SIG-M5 (cell line): ENCODE results near the gene NAGA.
A peak's percentile ranks its signal among the peaks of the same experiment; 100 is the strongest.
"Not testable (repeated sequence)": the region's sequence is repeated elsewhere in the genome, so short reads cannot be mapped to it uniquely, and the experiment has no call there.

Source experiments
- DNase-seq: peaks from one replicate; lab custom pipeline; 2025; lab: John Stamatoyannopoulos, UW

The NAGA gene

DNA sequence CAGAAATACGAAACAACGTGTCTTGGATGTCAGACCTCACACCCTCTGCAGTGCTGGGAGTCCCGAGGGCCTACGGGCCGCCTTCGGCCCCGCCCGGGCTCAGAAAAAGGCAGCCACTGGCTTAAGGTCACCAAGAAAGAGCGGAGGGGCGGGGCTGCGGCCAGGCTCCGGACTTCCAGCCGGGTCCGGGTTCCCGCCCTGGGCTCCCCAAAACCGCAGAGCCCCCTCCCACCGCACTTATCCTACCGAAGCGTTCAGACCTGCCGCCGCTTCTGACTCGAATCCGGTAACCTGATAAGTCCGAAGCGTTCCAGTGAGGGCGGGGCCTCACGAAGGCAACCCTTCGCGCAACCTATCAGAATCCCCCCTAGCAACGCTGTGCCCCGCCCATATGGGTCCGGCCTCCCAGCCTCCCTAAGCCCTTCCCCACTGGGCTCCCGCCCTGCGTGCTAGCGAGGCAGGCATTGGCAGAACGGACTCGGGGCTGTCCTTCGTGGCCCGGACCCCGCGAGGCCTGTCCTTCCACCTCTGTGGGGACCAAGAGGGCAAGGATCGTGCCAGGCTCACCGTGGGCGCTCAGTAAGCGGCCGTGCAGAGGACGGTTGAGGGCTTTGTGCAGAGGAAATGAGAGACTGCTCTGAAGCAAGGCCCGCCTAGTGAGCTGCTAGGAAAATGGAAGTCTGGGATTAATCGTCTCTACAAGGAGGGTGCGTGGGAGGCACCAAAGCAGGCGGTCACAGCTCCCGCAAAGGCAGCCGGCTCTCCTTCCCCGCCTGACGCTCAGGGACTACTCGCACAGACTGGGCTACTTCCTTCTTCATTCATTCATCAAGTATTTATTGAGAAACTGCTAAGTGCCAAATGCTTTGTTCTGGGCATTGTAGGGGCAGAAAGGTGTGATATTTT, at the start of gene NAGA:
Gene NAGA, minus strand, starts transcription at position 296 of the 906 bp plus-strand sequence. CDS start 515 bp downstream, outside the sequence.
- DNase-seq: peak; percentile 91

DNA sequence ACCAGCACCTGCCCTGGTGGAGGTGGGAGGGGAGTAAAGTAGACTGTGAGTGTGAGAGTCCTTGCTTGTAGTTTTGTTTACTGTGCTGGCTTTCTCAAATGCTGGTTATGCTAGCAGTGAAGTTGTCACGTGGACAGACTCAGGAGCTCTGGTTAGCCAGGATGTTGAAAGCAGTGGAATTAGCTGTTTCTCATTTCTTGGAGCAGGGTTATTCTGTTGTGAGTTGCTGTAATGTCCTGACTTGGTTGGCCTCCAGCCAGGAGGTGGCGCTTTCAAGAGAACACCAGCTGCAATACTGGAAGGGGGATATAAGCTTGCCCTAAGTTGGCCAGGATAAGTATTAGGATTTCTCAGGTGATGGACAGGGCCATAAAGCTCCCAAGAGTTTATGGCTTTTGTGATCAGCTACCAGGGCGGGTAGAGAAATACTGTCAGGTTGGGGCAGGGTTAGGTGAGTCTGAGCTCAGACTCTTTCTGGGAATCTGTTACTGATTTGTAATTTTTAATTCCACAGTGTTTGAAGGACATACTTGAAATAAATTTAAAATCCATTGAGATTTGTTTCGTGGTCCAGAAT, 46.3 kb upstream of the NAGA start:
- DNase-seq: no peak

DNA sequence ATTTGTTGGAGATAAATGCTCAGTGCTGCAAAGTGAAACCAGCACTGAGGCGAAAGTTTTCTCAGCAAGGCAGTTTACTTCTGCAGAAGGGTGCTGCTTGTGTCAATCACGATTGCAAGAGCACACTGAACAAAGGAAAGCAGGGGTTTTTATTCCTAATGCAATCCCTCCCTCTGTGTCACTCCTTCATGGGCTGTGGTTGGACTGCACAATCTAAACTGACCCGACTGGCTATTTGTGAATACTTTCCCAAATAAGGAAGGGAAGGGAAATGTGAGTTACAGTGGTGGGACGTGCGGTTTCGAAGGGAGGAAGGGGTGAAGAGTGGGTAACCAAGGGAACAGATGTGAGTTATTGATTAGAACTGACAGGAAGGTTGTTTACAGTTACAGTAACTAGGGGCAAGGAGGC, 44.8 kb upstream of the NAGA start:
- DNase-seq: not testable (repeated sequence)

DNA sequence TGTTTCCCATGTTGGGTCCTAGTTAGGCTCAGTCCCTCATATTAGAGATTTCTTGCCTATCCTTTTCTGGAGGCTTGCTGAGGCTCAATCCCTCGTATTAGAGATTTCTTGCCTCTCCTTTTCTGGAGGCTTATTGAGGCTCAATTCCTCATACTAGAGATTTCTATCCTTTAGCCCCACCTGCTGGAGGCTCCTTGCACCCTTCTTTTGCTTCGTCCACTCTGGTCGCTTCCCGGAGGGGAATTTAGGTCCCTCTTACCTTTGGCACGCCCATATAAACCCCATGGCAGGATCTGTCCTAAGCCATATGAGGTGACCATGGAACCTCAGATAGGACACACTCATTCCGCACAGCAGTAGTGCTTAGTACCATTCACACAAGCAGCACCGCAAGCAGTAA, 44.1 kb upstream of the NAGA start:
- no peak for DNase-seq

DNA sequence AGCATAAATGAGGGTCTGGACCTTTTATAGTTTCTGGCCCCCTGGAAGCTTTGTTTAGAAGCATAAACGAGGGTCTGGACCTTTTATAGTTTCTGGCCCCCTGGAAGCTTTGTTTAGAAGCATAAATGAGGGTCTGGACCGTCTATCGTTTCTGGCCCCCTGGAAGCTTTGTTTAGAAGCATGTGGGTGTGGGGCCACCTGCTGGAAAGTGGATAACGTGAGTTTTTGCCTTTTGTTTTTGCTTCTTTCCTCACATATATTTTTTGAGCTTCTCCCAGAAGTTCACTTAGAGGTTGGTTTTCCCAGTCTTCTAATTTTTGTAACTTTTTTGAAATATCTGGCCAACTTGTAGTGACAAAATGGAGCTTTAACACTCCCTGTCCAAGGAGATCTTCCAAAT, 42.2 kb upstream of the NAGA start:
- DNase-seq: not testable (repeated sequence)

DNA sequence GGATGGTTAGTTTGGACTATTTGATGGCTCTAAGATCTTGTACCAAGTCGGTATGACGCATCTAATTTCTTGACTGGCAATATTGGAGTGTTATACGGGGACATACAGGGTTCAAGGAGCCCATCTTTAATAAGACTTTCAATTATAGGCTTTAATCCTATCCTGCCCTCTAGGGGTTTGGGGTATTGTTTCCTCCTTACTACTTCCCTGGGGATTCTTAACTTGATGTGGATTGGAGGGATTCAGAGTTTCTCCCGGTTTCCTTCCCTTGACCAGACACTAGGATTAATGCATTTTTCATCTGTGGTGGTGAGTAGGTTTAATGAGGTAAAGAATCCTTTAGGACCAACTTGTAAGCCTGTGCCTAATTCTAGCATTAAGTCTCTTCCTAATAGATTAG, 41.2 kb upstream of the NAGA start:
- no peak for DNase-seq

DNA sequence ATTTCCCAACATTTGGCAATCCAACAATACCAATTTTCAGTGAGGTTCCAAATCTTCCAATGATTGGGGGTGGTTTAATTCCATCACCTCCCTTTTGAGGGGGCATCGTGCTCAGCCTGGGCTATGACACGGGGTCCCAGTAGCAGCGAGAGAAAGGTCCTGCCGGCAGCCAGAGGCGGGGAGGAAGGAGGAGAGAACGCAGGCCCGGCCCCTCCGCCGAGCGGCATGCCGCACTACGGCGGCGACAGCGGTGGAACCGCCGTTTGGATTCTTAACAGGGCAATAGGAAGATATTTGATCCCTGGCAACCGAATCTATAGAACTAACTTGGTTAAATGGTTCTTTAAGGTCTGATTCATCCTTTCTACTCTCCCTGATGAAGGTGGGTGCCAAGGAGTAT, 38.2 kb upstream of the NAGA start:
- no peak for DNase-seq

DNA sequence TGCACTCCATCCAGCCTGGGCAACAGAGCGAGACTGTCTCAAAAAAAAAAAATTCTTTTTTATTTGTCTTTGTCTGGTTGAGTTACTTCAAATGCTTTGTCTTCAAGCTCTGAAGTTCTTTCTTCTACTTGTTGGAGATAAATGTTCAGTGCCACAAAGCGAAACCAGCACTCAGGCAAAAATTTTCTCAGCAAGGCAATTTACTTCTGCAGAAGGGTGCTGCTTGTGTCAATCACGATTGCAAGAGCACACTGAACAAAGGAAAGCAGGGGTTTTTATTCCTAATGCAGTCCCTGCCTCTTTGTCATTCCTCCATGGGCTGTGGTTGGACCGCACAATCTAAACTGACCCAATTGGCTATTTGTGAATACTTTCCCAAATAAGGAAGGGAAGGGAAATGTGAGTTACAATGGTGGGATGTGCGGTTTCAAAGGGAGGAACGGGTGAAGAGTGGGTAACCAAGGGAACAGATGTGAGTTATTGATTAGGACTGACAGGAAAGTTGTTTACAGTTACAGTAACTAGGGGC, 33.8 kb upstream of the NAGA start:
- DNase-seq: not testable (repeated sequence)

DNA sequence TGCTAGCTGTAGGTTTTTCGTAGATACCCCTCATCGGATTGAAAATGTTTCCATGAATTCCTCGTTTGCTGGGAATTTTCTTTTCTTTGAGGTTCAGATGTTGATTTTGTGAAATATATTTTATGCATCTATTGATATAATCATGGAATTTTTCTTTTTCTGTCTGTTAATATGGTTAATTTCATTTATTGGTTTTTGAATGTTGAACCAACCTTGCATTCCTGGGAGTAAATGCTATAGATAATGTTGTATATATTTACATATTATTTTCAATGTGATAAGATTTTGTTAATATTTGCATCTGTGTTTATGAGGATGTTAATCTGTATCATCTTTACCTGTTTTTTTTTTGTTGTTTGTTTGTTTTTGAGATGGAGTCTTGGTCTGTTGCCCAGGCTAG, 30.6 kb upstream of the NAGA start:
- DNase-seq: no peak

DNA sequence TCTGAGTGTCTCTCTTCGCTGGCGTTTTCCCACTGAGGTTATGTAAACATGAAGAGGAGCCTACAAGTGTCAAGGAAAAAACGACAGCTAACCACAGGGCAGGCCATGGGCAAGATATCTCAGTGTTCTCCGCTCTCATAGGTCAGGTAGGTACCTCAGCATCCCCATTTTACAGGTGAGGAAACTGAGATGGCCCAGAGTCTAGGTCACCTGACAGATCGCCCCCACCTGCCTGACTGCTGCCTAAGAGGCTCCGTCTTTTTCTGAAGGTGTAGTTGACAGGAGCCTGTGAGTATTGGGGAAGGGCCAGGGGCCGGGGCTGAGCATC, 20.8 kb upstream of the NAGA start:
- no peak for DNase-seq

DNA sequence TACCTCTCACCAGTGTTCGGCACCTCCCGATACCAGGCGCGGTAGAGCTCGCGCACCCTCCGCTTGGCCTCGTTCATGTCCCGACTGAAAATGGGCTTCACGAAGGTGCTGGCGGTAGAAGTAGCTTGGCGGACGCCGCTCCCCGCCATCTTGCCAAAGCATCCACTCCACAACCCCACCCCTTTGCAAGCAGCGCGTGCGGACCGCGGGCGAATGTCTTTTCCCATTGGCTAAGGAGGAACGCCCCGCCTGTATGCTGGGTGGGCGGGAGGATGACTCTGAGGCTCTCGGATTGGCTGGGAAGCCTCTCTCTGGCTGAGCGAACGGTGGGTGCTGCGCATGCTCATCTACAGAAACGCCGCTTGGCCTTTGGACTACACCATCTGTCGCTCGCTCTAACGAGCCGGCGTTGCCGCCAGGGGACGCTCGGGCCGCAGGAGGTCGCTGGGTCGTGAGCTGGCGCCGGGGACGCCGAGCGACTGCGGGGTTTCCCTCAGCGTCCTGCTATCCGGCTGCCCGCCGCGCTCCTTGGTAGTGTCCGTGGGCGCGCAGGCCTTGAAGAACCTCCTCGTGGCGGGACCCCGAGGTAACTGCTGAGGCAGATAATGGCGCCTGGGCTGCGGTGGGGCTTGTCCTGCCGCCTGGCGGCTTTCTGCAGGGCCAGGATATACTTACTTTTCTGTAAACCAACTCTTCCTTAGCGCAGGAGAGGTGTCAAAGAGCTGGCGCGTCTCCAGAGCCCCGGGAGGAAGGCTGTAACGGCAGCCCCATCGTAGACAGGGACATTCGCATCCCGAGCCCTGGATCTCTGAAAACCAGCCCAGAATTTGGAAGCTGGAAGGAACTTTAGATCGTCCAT, 20.2 kb upstream of the NAGA start, which contains the start of gene NDUFA6:
Gene NDUFA6, minus strand, starts transcription at position 177 of the 859 bp plus-strand sequence. Its CDS starts 28 bp downstream, at position 149.
- DNase-seq: peak; percentile 91

DNA sequence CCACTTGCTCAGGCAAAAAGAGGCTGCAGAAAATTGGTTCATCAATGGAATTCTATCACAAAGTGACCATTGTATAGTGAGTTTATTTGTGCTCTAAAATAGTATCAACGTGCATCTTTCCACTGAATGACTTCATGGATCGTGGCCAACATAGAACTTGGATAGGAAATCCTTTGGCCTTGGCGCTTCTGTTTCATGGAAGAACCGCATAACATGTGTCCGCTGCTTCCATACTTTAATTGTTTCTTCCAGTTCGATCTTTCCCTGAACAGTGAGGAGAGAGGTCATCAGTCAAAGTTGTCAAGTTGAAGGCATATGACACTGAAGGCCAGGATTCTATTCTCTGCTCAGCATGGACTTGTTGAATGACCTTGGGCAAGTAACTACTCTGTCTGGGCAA, 15.4 kb upstream of the NAGA start:
- DNase-seq: no peak

DNA sequence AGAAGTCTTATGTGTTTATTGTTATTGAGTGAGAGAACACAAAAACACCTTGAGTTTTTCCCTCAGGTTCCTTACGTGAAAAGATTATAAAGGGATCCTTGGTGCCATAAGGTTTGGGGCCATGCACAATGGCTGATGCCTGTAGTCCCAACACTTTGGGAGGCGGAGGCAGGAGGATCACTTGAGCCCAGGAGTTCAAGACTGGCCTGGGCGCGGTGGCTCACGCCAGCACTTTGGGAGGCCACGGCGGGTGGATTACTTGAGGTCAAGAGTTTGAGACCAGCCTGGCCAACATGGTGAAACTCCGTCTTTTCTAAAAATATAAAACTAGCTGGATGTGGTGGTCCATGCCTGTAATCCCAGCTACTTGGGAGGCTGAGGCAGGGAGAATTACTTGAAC, 14.3 kb upstream of the NAGA start:
- DNase-seq: no peak

DNA sequence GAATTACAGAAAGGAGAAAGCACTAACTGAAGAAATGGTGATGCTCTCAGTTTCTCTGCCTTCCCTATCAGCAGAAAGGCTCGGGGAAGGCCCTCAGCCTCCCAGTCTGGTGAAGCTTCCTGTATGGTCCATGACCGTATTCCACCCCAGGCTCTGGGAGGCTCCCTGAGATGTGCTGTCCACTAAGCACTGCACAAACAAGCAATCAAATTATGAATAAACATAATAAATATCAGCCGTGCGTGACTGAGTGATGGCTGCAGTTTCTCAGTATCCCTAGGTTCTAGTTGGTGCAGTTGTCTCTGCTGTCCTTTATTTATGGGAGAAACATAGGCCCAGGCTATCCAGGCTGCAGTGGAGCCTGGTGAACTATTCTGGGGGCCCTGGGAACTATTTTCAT, 12.5 kb upstream of the NAGA start:
- no peak for DNase-seq

DNA sequence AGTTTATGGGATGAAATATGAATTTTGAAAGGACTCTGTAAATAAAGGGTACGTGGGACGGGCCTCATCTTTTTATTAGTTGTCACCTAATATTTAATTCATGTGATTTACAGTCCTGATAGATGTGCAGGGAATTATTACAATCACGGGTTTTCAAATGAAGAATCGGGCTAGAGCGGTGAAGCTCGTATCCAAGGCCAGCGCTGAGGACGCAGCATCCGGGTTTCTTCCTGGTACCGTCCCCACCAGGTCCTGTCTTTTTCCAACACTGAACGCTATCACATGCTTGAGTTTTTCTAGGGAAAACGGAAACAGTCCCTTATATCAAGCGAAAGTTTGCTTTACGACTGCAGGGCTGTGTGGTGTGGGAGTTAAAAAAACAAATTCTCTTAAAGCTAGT, 9.7 kb upstream of the NAGA start:
- DNase-seq: no peak

DNA sequence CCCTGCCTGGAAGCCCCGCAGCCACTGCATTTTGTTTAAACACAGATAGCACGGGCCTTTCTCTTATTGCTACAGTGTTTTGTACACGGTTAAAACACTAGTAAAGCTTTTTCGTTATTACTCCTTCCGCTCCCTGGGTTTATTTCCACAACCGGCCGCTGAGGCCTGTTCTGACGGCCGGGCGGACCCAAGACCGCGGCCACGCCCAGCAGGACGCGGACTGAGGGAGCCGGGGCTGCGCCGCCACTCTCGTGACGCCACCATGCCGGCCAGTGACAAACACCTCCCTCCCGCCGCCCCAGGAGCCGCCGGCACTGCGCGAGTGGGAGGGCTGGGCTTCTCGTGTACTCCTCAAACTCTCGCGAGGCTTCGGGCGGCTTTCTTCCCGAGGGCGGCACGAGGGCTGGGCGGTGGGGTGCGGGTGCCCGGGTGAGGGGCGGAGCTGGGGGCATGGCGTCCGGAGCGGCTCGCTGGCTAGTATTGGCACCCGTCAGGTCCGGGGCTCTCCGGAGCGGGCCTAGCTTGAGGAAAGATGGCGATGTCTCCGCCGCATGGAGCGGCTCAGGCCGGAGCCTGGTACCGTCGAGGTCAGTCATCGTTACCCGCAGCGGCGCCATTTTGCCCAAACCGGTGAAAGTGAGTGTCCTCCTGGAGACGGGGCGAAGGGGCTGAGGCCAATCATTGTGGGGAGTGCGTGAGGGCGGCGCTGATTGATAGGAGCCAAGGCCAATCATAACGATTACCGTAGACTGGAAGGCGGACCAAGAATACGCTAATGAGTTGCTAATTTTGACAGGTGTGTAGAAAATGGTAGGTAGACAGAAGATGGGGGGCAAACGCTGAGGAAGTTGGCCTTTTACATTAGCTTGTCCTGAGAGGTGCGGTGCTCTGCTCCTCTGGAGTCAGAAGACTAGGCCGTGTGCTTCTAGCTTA, 9.0 kb upstream of the NAGA start, which contains the start of gene SMDT1:
Gene SMDT1, plus strand, starts transcription at position 382 of the 933 bp plus-strand sequence. Its CDS starts 69 bp downstream, at position 451.
- peak; percentile 87 for DNase-seq

DNA sequence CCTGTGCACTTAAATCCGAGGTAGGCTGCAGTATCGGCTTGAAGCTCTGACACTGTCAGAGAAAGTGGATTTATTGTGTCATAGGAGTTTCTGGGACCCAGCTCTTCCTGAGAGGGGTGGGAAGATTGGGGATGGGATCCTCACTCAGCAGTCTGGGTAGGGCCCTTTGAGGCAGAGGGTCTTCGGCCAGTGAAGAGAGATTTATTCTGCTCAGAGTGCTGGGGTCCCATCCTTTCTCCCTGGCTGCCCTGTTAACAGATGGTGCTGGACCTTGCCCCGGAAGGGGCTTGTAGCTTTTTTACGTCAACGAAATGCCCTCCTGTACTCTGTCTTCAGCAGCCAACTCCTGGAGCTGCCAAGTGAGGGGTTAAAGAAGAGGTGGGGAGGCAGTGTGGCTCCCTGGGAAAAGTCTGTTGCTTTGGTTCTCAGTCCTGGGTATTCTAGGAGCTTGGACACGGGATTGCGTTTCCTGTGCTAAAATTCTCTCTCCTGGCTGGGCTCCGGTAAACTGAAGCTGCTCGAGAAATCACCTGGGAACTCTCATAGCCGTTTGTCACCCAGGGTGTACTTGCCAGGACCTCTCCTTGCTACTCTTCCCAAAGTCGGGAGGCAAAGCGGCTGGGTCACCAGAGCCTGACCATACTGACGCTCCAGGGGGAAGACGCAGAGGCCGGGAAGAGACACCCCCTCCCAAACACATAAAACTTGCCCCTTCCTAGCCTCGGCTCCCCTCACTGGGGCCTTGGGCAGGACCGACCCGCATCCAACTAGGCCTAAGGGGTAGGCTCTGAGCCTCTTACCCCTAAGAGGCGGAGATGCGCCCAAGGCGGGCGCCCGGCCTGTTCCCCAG, 8.1 kb upstream of the NAGA start:
- DNase-seq: no peak

DNA sequence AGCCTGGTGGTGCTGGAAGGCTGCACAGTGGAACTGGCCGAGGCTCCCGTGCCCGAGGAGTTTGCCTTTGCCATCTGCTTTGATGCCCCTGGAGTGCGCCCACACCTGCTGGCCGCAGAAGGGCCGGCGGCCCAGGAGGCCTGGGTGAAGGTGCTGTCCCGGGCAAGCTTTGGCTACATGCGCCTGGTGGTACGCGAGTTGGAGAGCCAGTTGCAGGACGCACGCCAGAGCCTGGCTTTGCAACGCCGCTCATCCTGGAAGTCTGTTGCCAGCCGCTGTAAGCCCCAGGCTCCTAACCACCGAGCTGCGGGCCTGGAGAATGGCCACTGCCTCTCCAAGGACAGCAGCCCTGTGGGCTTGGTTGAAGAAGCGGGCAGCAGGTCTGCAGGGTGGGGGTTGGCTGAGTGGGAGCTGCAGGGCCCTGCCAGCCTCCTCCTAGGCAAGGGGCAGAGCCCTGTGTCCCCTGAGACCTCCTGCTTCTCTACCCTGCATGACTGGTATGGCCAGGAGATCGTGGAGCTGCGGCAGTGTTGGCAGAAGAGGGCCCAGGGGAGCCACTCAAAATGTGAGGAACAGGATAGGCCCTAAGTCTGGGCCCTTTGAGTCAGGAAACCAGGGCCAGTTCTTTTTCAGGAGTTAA, 7.0 kb upstream of the NAGA start:
- no peak for DNase-seq

DNA sequence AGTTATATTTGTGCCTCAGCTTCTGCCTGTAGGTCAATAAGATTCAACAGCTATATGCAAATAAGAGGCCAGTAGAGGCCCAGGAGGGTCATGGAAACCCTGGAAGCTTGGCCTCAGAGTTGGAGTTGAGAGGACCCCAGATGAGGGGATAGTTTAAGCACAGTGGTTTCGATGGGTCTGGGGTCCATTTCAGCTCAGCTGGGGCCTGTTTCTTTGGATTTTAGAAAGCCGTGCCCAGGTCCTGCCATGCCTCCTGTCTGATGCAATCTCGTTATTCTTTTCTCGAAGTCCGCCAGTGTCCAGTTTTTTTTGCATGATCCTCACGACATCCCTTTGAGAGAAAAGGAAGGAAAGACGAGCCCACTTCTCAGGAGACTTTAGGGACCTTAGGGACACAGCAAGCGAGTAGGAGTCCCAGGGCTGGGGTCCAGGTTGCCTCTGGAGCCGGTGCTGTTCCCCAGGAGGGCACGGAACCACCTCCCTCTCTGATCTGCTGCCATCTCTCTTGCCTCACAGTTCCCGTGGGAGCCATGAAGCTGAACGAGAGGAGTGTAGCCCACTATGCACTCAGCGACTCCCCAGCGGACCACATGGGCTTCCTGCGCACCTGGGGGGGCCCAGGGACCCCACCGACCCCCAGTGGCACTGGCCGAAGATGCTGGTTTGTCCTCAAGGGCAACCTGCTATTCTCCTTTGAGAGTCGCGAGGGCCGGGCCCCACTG, 6.3 kb upstream of the NAGA start:
- DNase-seq: no peak
